Measurements from ENCODE around the gene NTRK1.

NTRK1 gene

DNA sequence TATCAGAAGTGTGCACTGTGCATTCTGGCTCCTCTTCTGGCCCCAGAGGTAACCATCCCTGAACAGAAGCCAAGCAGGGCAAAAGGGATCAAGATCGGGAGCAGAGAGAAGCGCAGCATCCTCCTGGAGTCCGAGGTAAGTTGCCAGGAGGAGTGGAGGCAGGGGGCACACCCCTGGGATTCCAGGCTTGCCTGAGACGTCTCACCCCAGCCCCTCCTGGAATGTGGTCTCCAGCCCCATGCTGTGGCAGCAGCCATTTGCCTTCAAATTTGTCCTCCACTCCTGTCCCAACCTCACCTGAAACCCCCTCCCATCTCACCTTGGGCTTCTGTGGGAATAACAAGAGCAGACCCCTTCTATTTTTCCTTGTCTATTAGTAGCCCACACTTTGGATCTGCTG lies 69.8 kb downstream of the NTRK1 start:
- no peak for DNase-seq (ENCODE audit: low read depth in 4 of 4, low spot score in 1 of 4)
